ENCODE measurements around the gene CACNA1C. TPM values are rescaled to one million over a fixed set of nuclear protein-coding genes. Genes with fewer than 3 reads are reported as not detected.

Gene CACNA1C
- total RNA-seq, 2 experiments from 2014 or later, result 0.05 to 0.08 TPM

GRCh38 chr12:2393996-2394395 is 341.2 kb downstream of the CACNA1C start:
- Mint-ChIP-seq H3K36me3 (ENCODE audit: low read depth) (no peaks in the 10 kb centered on the region), H3K27ac (no peak overlapping the region), H3K4me1 (ENCODE audit: low read depth) (no peaks in the 10 kb centered on the region), H3K9me3 (no peaks in the 10 kb centered on the region), H3K4me3 (no peak overlapping the region), H3K27me3 (no peaks in the 10 kb centered on the region)
- no peaks in the 10 kb centered on the region for H3K27me3 ChIP-seq (ENCODE audit: control insufficient read depth in 1 of 2, insufficient read depth in 2 of 2, low read length in 2 of 2)
- H3K9me3 ChIP-seq (ENCODE audit: control insufficient read depth in 1 of 2, insufficient read depth in 1 of 2, low read length in 2 of 2), result no peaks in the 10 kb centered on the region
- TF ChIP-seq, protein P1, sequence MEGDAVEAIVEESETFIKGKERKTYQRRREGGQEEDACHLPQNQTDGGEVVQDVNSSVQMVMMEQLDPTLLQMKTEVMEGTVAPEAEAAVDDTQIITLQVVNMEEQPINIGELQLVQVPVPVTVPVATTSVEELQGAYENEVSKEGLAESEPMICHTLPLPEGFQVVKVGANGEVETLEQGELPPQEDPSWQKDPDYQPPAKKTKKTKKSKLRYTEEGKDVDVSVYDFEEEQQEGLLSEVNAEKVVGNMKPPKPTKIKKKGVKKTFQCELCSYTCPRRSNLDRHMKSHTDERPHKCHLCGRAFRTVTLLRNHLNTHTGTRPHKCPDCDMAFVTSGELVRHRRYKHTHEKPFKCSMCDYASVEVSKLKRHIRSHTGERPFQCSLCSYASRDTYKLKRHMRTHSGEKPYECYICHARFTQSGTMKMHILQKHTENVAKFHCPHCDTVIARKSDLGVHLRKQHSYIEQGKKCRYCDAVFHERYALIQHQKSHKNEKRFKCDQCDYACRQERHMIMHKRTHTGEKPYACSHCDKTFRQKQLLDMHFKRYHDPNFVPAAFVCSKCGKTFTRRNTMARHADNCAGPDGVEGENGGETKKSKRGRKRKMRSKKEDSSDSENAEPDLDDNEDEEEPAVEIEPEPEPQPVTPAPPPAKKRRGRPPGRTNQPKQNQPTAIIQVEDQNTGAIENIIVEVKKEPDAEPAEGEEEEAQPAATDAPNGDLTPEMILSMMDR (IDR thresholded peaks at IDR 0.05), result no peak
- CTCF ChIA-PET, result no interaction called here
- POLR2A ChIA-PET, result interaction anchor here (0.7 kb wide), 1 partner anchor 40 kb away, joined by 3 read pairs; no protein-coding TSS in a partner anchor
- DNase-seq (no peak), ATAC-seq (ENCODE audit: poor library complexity) (no peak)
- intact Hi-C loops (cut with DNase I, micrococcal nuclease), result no loop called here
- H3K36me3 ChIP-seq (ENCODE audit: insufficient read depth, low read length), result no peaks in the 10 kb centered on the region
- no peak overlapping the region for H3K4me3 ChIP-seq (ENCODE audit: low read length)
- no peak overlapping the region for H3K27ac ChIP-seq (ENCODE audit: low read depth in 1 of 2, low read length in 2 of 2)
- H3K4me1 ChIP-seq (ENCODE audit: insufficient read depth, low read length), result no peaks in the 10 kb centered on the region

DNA sequence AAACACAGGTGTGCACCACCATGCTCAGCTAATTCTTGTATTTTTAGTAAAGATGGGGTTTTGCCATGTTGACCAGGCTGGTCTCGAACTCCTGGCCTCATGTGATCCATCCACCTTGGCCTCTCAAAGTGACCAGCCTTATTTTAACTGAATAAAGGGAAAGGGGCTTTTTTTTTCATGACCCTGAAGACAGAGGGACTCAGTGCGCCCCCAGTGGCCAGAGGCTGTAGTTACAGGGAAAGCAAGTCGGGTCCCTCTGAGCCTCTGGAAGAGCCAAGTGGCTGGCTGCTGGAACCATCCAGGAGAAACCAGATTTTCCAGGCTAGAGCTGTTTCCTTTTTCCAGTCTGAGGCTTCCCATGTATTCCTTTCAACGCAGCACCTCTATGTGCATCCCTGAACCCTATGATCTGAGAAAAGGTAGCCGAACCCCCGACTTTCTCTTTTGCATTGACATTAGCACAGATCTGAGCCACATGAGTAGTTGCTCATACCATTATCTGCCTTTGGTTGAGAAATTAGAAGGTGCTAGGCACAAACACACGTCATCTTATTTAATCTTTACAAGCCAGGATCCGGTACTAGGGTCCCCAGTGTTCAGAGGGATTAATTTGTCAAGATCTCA is 342.7 kb downstream of the CACNA1C start:
- Mint-ChIP-seq H3K4me3 (no peak overlapping the region), H3K27ac (no peak overlapping the region), H3K4me1 (ENCODE audit: low read depth) (no peaks in the 10 kb centered on the region), H3K9me3 (no peaks in the 10 kb centered on the region), H3K27me3 (no peaks in the 10 kb centered on the region), H3K36me3 (ENCODE audit: low read depth) (no peaks in the 10 kb centered on the region)
- ChIA-PET CTCF (no interaction called here), POLR2A (no interaction called here)
- H3K9me3 ChIP-seq (ENCODE audit: control insufficient read depth in 1 of 2, insufficient read depth in 1 of 2, low read length in 2 of 2), result no peaks in the 10 kb centered on the region
- ATAC-seq (ENCODE audit: poor library complexity) (no peak), DNase-seq (peak in 8 of 14 experiments; percentile 2 to 52 (median 11))
- H3K36me3 ChIP-seq (ENCODE audit: insufficient read depth, low read length), result no peaks in the 10 kb centered on the region
- no peak overlapping the region for H3K27ac ChIP-seq (ENCODE audit: low read depth in 1 of 2, low read length in 2 of 2)
- TF ChIP-seq, protein P1 (IDR thresholded peaks at IDR 0.05), result peak; percentile 67
- intact Hi-C loops (cut with DNase I, micrococcal nuclease), result no loop called here
- no peaks in the 10 kb centered on the region for H3K4me1 ChIP-seq (ENCODE audit: insufficient read depth, low read length)
- H3K4me3 ChIP-seq (ENCODE audit: low read length), result no peak overlapping the region
- no peaks in the 10 kb centered on the region for H3K27me3 ChIP-seq (ENCODE audit: control insufficient read depth in 1 of 2, insufficient read depth in 2 of 2, low read length in 2 of 2)

- ChIA-PET POLR2A (no interaction called here), CTCF (no interaction called here)
- Mint-ChIP-seq H3K27ac (no peak overlapping the region), H3K36me3 (ENCODE audit: low read depth) (no peaks in the 10 kb centered on the region), H3K4me1 (ENCODE audit: low read depth) (no peaks in the 10 kb centered on the region), H3K9me3 (no peaks in the 10 kb centered on the region), H3K27me3 (no peaks in the 10 kb centered on the region), H3K4me3 (no peak overlapping the region)
- TF ChIP-seq, protein P1 (IDR thresholded peaks at IDR 0.05), result no peak
- DNase-seq (no peak), ATAC-seq (ENCODE audit: poor library complexity) (no peak)
- no peak overlapping the region for H3K4me3 ChIP-seq (ENCODE audit: low read length)
- H3K9me3 ChIP-seq (ENCODE audit: control insufficient read depth in 1 of 2, insufficient read depth in 1 of 2, low read length in 2 of 2), result no peaks in the 10 kb centered on the region
- no peaks in the 10 kb centered on the region for H3K36me3 ChIP-seq (ENCODE audit: insufficient read depth, low read length)
- intact Hi-C loops (cut with DNase I, micrococcal nuclease), result no loop called here
- H3K27me3 ChIP-seq (ENCODE audit: control insufficient read depth in 1 of 2, insufficient read depth in 2 of 2, low read length in 2 of 2), result no peaks in the 10 kb centered on the region
- no peaks in the 10 kb centered on the region for H3K4me1 ChIP-seq (ENCODE audit: insufficient read depth, low read length)
- no peak overlapping the region for H3K27ac ChIP-seq (ENCODE audit: low read depth in 1 of 2, low read length in 2 of 2)
These were observed 343.7 kb downstream of the CACNA1C start for GRCh38 chr12:2396448-2396871.

Measured in CD4-positive, alpha-beta T cell (primary cell).